AG04450 (cell line): ENCODE measurements around the gene PBOV1. TPM values are rescaled to one million over a fixed set of nuclear protein-coding genes. Genes with fewer than 3 reads are reported as not detected.

Source experiments
- CTCF ChIA-PET: fragments of 300-600, 350-600 bp; formaldehyde crosslinking; extraction: SDS; loops from one replicate; lab custom pipeline; 2022; ENCODE audit warnings: antibody characterized with exemption, inconsistent platforms; lab: Charles Lee
- POLR2A ChIA-PET: fragments of 350-600 bp; formaldehyde crosslinking; extraction: SDS; loops from one replicate; lab custom pipeline; 2021; ENCODE audit warnings: antibody characterized with exemption, inconsistent platforms; lab: Yijun Ruan, JAX
- DNase-seq: peaks from one replicate; pipeline ENCODE4 v3.0.0-alpha.2; 2011; ENCODE audit warnings: low read depth, low spot score
- H3K27ac ChIP-seq: one replicate; pipeline ENCODE4 v1.5.1; 2012; ENCODE audit warnings: low read depth, low read length, control low read depth
- H3K27me3 ChIP-seq: one replicate; pipeline ENCODE4 v1.6.0; 2012; ENCODE audit warnings: low read length; ENCODE audit not compliant: control insufficient read depth, insufficient read depth
- H3K4me3 ChIP-seq: 2 replicates; pipeline ENCODE4 v1.5.1; 2011; ENCODE audit warnings: mild to moderate bottlenecking, low read depth, low read length, control low read depth
- H3K9me3 ChIP-seq: 2 replicates; pipeline ENCODE4 v1.5.1; 2012; ENCODE audit warnings: low read length; ENCODE audit not compliant: control insufficient read depth, insufficient read depth
- CTCF ChIP-seq: IDR thresholded peaks from 2 replicates; pipeline ENCODE4 v1.5.1; 2011; ENCODE audit warnings: low read depth, low read length, control low read depth, inconsistent platforms
- polyA plus RNA-seq: library from polyadenylated mRNA; depleted of rRNA; stranded (reverse); fragments of >200 nt; gene quantifications from 2 replicates; pipeline ENCODE4 v1.2.3, GENCODE V29; 2011

PBOV1 gene
- polyA plus RNA-seq, 1 experiment = not detected

- Histone ChIP-seq H3K4me3 (no peak overlapping the region), H3K27ac (no peak overlapping the region), H3K9me3 (no peaks in the 10 kb centered on the region), H3K27me3 (no peaks in the 10 kb centered on the region)
- CTCF ChIA-PET = no interaction called here
- DNase-seq = no peak
- POLR2A ChIA-PET = no interaction called here
- no peak for TF ChIP-seq CTCF
These were observed 22.1 kb downstream of the PBOV1 start for GRCh38 chr6:138196122-138196738.

- H3K9me3 ChIP-seq = no peaks in the 10 kb centered on the region
- H3K4me3 ChIP-seq = no peak overlapping the region
- CTCF ChIA-PET = no interaction called here
- POLR2A ChIA-PET = no interaction called here
- no peak for DNase-seq
- no peaks in the 10 kb centered on the region for H3K27me3 ChIP-seq
- TF ChIP-seq CTCF = no peak
- H3K27ac ChIP-seq = no peak overlapping the region
These were observed 24.0 kb downstream of the PBOV1 start for GRCh38 chr6:138194287-138194686.

- DNase-seq = no peak
- Histone ChIP-seq H3K27ac (no peak overlapping the region), H3K9me3 (no peaks in the 10 kb centered on the region), H3K4me3 (no peak overlapping the region), H3K27me3 (peaks cover 6% of the 10 kb centered on the region)
- no peak for TF ChIP-seq CTCF
- CTCF ChIA-PET = no interaction called here
- POLR2A ChIA-PET = no interaction called here
These were observed 29.9 kb downstream of the PBOV1 start for GRCh38 chr6:138188278-138188941.

- CTCF ChIA-PET = no interaction called here
- H3K4me3 ChIP-seq = no peak overlapping the region
- no peaks in the 10 kb centered on the region for H3K9me3 ChIP-seq
- H3K27me3 ChIP-seq = peaks cover 6% of the 10 kb centered on the region
- no peak for TF ChIP-seq CTCF
- no peak overlapping the region for H3K27ac ChIP-seq
- POLR2A ChIA-PET = no interaction called here
- DNase-seq = no peak
These were observed 31.1 kb downstream of the PBOV1 start for GRCh38 chr6:138187156-138187555.

GRCh38 chr6:138184230-138184629 is 34.1 kb downstream of the PBOV1 start:
- POLR2A ChIA-PET = no interaction called here
- Histone ChIP-seq H3K4me3 (no peak overlapping the region), H3K27me3 (peaks cover 6% of the 10 kb centered on the region), H3K27ac (no peak overlapping the region), H3K9me3 (no peaks in the 10 kb centered on the region)
- CTCF ChIA-PET = interaction anchor here (1.2 kb wide), 1 partner anchor 181 kb away, joined by 3 read pairs; no protein-coding TSS in a partner anchor
- TF ChIP-seq CTCF = no peak
- DNase-seq = no peak
